T follicular helper cell (primary cell): ENCODE data around the gene TAOK1.
A peak's percentile ranks its signal among the peaks of the same experiment; 100 is the strongest.

Source experiments
- DNase-seq: peaks from one replicate; pipeline ENCODE4 v3.0.0-alpha.2; 2020; ENCODE audit warnings: low read depth

TAOK1 gene

GRCh38 chr17:29583324-29584248 is 193.4 kb downstream of the TAOK1 start:
- no peak for DNase-seq

GRCh38 chr17:29584452-29585079 is 194.4 kb downstream of the TAOK1 start:
- DNase-seq, result no peak

GRCh38 chr17:29585080-29585751 is 195.1 kb downstream of the TAOK1 start:
- peak; percentile 14 for DNase-seq

GRCh38 chr17:29586676-29587469 is 196.7 kb downstream of the TAOK1 start:
- DNase-seq, result no peak

GRCh38 chr17:29587591-29587990 is 197.4 kb downstream of the TAOK1 start:
- DNase-seq, result no peak

DNA sequence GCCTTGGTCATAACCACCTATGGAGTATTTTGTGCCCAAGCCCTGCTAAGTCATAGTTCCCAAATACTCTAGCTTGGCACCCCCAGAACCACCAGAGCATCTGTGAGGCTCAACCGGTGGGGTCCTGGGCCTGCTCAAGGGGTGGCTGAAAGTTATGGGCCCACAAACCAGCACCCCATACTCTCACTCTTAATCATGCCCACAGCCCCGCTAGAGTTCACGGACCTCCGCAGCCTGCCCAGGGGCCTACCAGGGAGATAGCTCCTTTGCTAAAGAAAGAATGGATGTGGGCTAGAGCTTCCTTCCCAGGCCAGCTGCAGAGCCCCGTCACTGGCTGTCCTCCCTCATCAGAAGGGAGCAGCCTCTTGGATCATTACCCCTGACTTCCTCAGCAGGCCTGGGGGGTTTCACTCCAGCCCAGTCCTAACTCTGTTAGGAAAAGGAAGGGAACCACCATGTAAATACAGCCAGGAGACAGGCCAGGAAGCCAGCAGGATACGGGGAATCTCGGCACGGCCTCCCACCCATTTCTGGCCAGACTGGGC is 197.9 kb downstream of the TAOK1 start:
- DNase-seq, result no peak

GRCh38 chr17:29588562-29589411 is 198.6 kb downstream of the TAOK1 start:
- DNase-seq, result no peak

- DNase-seq, result peak; percentile 76
Measured at GRCh38 chr17:29589524-29590410, 199.6 kb downstream of the TAOK1 start, which contains the start of gene GIT1. TSS of gene GIT1 (minus strand) at chr17:29589648. CDS start at chr17:29589378, 270 bp downstream.

DNA sequence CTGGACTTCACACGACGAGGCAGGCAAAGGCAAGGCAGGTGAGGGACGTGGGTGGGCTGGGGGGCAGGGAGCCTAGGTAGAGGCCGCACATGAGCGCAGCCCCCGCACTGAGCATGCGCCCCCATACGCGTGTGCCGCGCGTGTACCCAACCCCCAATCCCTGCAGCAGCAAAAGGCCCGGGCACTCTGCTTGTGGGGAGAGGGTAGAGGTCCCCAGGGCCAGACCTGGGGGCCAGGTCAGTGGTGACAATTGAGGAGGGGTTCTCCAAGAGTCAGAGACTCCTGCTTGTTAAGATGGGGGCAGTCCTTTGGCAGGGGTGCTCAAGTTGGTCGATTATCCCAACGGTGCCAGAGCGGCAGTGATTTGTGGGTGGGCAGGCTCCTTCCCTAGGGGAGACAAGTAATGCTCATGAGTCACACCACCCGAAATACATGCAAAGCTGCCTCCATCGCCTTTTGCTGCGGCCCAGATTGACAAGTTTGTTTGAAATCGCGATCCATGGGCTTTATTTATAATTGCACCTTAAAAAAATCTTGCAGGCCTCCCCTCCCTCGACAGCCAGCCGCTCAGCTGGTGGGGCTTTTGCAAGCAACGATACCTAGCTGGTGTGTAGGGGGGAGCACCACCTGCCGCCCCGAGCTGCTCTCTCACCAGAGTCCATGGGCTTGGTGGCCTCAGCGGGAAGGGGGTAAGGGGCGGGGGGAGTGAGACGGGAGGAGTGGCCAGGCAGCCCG is 200.4 kb downstream of the TAOK1 start:
- no peak for DNase-seq

GRCh38 chr17:29591146-29591736 is 201.1 kb downstream of the TAOK1 start:
- DNase-seq, result no peak

- peak; percentile 62 for DNase-seq
Measured at GRCh38 chr17:29591737-29592608, 201.8 kb downstream of the TAOK1 start.

- no peak for DNase-seq
Measured at GRCh38 chr17:29592850-29593551, 202.8 kb downstream of the TAOK1 start, which contains the start of gene ANKRD13B. TSS of gene ANKRD13B (plus strand) at chr17:29593132. CDS start at chr17:29593622, 490 bp downstream.

- DNase-seq, result no peak
Measured at GRCh38 chr17:29593591-29594518, 203.7 kb downstream of the TAOK1 start.

- DNase-seq, result no peak
Measured at GRCh38 chr17:29594519-29595090, 204.4 kb downstream of the TAOK1 start.
